Measurements from ENCODE around the gene TGFBR3L.

DNA sequence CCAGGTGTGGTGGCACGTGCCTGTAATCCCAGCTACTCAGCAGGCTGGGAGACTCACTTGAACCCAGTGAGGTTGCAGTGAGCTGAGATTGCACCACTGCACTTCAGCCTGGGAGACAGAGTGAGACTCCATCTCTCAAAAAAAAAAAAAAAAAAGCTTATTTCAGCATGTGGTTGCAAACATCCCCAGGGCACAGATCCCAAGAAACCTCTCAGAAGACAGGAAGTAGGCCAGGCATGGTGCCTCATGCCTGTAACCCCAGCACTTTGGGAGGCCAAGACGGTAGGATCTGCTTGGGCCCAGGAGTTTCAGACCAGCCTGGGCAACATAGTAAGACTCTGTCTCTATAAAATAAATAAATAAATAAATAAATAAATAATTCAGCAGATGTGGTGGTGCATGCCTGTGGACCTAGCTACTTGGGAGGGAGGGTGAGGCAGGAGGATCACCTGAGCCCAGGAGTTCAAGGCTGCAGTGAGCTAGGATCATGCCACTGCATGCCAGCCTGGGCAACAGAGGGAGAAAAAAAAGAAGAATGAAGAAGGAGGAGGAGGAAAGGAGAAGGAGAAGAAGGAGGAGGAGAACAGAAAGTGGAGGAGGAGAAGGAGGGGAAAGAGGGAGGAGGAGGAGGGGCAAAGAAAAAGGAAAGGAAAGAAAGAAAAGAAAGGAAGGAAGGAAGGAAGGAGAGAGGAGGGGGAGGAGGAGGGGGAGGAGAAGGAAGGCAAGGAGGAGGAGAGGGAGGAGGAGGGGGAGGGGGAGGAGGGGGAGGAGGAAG, 30.6 kb upstream of the TGFBR3L start:
- TF ChIP-seq, protein P1, sequence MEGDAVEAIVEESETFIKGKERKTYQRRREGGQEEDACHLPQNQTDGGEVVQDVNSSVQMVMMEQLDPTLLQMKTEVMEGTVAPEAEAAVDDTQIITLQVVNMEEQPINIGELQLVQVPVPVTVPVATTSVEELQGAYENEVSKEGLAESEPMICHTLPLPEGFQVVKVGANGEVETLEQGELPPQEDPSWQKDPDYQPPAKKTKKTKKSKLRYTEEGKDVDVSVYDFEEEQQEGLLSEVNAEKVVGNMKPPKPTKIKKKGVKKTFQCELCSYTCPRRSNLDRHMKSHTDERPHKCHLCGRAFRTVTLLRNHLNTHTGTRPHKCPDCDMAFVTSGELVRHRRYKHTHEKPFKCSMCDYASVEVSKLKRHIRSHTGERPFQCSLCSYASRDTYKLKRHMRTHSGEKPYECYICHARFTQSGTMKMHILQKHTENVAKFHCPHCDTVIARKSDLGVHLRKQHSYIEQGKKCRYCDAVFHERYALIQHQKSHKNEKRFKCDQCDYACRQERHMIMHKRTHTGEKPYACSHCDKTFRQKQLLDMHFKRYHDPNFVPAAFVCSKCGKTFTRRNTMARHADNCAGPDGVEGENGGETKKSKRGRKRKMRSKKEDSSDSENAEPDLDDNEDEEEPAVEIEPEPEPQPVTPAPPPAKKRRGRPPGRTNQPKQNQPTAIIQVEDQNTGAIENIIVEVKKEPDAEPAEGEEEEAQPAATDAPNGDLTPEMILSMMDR (IDR thresholded peaks at IDR 0.05) = no peak
- no peak for TF ChIP-seq POLR2A (IDR thresholded peaks at IDR 0.05)

Data from tibial nerve (tissue), 3 donors.